ENCODE data around the gene NEK10. TPM values are rescaled to one million over a fixed set of nuclear protein-coding genes. Genes with fewer than 3 reads are reported as not detected.

NEK10 gene
- total RNA-seq, 1 donor from 2014 or later = 15.1 TPM

DNA sequence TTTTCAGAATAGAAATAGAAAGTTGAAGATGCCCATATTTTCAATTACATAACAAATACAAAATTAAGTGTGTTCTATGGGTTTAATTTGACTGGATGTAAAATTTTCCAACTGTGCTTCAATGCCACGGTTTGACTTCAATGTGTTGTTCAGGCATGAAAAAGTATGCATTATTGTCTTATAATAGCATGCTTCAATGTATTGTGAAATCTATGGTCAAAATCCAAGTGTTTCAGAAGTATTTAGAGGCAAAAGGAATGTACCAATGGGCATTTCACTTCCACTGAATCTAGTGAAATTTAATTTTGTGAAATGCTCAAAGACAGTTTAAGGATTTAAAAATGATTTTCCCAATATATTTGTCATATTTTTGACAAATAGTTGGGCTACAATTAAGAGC is 16.0 kb downstream of the NEK10 start:
- Histone ChIP-seq H3K27me3 (ENCODE audit: control insufficient read depth in 3 of 3, insufficient read depth in 3 of 3, low read length in 3 of 3) (no peaks in the 10 kb centered on the region), H3K4me1 (ENCODE audit: control insufficient read depth in 3 of 3, insufficient read depth in 3 of 3, low read length in 3 of 3) (peaks cover 0 to 10% (median 5%) of the 10 kb centered on the region in 3 donors), H3K4me3 (ENCODE audit: low read length in 3 of 3) (no peak overlapping the region), H3K36me3 (ENCODE audit: control insufficient read depth in 3 of 3, insufficient read depth in 3 of 3, low read length in 3 of 3) (no peaks in the 10 kb centered on the region), H3K27ac (ENCODE audit: low read depth, low read length) (no peak overlapping the region), H3K9me3 (ENCODE audit: control insufficient read depth in 3 of 3, low read length in 3 of 3) (no peaks in the 10 kb centered on the region), H3K9ac (ENCODE audit: low read depth in 1 of 3, low read length in 3 of 3) (no peak overlapping the region)

DNA sequence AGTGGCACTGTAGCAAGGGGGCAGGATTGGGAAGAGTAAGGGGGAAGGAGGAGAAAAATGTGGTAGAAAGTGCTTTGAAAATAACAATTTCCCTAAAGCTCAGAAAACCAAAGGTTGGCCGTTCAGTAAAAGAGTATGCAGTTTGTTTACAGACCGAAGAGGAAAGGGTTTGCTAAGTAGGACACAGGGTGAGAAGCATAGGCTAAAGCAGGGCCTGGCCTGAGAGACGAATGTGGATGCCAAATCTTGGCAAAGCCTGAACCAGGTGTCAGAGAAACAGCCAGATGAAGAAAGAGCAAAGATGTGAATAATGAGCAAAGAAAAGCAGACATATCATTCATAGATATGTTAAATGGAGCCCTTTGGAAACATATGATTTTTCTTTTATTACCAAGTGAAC is 17.1 kb downstream of the NEK10 start:
- Histone ChIP-seq H3K9ac (ENCODE audit: low read depth in 1 of 3, low read length in 3 of 3) (peak overlapping the region in 1 of 3 donors; percentile 17), H3K9me3 (ENCODE audit: control insufficient read depth in 3 of 3, low read length in 3 of 3) (no peaks in the 10 kb centered on the region), H3K36me3 (ENCODE audit: control insufficient read depth in 3 of 3, insufficient read depth in 3 of 3, low read length in 3 of 3) (no peaks in the 10 kb centered on the region), H3K4me3 (ENCODE audit: low read length in 3 of 3) (peak overlapping the region in 1 of 3 donors; percentile 17), H3K4me1 (ENCODE audit: control insufficient read depth in 3 of 3, insufficient read depth in 3 of 3, low read length in 3 of 3) (peaks cover 0 to 10% (median 5%) of the 10 kb centered on the region in 3 donors), H3K27me3 (ENCODE audit: control insufficient read depth in 3 of 3, insufficient read depth in 3 of 3, low read length in 3 of 3) (no peaks in the 10 kb centered on the region), H3K27ac (ENCODE audit: low read depth, low read length) (peak overlapping the region; percentile 55)

DNA sequence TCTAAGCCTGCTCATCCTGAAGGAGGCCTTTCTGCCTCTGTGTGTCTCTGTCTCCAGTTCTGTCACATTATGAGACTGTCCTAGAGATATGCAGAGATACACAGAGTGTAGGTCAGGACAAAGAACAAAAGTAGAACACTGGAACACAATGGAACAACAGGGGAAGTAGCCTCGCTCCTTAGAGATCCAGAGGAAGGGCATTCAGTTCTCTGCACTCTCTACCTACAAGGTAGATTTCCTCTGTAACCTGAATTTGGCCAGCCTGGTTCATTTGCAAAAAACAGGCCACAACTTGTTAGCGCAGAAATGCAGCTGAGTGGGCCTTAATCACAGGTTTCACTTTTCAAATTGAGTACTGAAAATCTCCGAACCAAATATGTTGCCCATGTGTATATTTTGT is 19.4 kb downstream of the NEK10 start:
- peak overlapping the region in 1 of 3 donors; percentile 6 for H3K4me3 ChIP-seq (ENCODE audit: low read length in 3 of 3)
- H3K4me1 ChIP-seq (ENCODE audit: control insufficient read depth in 3 of 3, insufficient read depth in 3 of 3, low read length in 3 of 3) = peaks cover 0 to 14% (median 8%) of the 10 kb centered on the region in 3 donors
- H3K36me3 ChIP-seq (ENCODE audit: control insufficient read depth in 3 of 3, insufficient read depth in 3 of 3, low read length in 3 of 3) = no peaks in the 10 kb centered on the region
- H3K27me3 ChIP-seq (ENCODE audit: control insufficient read depth in 3 of 3, insufficient read depth in 3 of 3, low read length in 3 of 3) = no peaks in the 10 kb centered on the region
- no peaks in the 10 kb centered on the region for H3K9me3 ChIP-seq (ENCODE audit: control insufficient read depth in 3 of 3, low read length in 3 of 3)
- H3K9ac ChIP-seq (ENCODE audit: low read depth in 1 of 3, low read length in 3 of 3) = peak overlapping the region in 1 of 3 donors; percentile 25
- peak overlapping the region; percentile 3 for H3K27ac ChIP-seq (ENCODE audit: low read depth, low read length)

DNA sequence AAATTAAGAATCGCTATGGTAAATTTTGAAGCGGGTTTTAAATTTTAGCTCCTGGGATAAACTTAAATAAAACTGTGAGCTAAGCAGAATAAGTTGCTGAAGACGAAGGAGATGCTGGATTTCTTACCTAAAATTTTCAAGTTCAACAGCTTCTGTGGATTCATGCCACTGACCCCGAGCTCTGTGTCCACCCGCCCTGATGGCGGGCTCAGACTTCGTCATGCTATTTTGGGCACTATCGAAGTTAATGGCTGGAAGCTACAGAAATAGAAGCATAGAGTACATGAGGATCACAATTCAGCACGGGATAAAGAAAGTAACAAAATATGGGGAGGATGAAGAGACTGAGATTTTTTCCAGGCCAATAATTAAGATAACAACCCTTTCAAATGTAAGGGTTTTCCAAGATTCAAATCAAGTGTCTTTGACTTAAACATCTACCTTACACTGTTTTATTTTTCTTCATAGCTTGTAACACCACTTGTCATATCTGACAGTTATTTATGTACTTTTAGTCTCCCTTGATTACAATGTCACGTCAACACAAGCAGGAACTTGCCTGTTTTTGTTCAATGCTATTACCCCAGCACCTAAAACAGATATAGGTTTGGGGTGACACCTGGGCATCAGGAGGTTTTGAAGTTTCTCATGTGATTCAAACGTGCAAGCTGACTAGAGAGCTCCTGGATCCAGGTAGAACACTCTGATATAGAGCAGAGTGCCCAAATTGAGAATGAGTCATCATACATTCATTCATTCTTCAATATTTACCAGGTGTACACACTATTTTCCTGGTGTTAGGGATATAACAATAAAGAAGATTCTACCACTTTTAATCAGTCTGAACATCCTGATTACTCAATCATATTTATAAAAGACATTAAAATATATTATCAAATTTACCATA is 23.0 kb downstream of the NEK10 start:
- Histone ChIP-seq H3K36me3 (ENCODE audit: control insufficient read depth in 3 of 3, insufficient read depth in 3 of 3, low read length in 3 of 3) (no peaks in the 10 kb centered on the region), H3K4me3 (ENCODE audit: low read length in 3 of 3) (peak overlapping the region; percentile 37 to 71 (median 55)), H3K27ac (ENCODE audit: low read depth, low read length) (peak overlapping the region; percentile 84), H3K9ac (ENCODE audit: low read depth in 1 of 3, low read length in 3 of 3) (peak overlapping the region; percentile 27 to 74 (median 66)), H3K4me1 (ENCODE audit: control insufficient read depth in 3 of 3, insufficient read depth in 3 of 3, low read length in 3 of 3) (peaks cover 0 to 4% (median 3%) of the 10 kb centered on the region in 3 donors), H3K27me3 (ENCODE audit: control insufficient read depth in 3 of 3, insufficient read depth in 3 of 3, low read length in 3 of 3) (no peaks in the 10 kb centered on the region), H3K9me3 (ENCODE audit: control insufficient read depth in 3 of 3, low read length in 3 of 3) (no peaks in the 10 kb centered on the region)

DNA sequence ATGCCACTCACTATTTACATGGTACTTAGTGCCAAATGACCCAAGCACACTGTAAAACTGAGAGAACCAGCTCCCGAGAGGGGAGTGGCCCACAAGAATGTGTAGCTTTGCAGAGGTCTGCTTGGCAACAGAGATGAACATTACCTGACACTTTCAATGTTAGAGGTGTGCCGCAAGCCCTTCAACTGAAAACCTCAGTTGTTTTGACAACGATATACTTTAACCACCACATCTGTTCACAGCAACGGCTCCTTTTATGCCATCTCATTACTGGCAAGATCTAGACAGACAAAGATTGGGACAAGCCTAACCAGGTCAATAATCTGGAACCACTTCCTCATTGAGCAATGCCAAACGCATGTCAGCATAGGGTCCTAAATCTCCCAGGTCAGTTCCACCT is 23.7 kb downstream of the NEK10 start:
- peak overlapping the region; percentile 84 for H3K27ac ChIP-seq (ENCODE audit: low read depth, low read length)
- H3K4me3 ChIP-seq (ENCODE audit: low read length in 3 of 3) = peak overlapping the region; percentile 37 to 71 (median 55)

DNA sequence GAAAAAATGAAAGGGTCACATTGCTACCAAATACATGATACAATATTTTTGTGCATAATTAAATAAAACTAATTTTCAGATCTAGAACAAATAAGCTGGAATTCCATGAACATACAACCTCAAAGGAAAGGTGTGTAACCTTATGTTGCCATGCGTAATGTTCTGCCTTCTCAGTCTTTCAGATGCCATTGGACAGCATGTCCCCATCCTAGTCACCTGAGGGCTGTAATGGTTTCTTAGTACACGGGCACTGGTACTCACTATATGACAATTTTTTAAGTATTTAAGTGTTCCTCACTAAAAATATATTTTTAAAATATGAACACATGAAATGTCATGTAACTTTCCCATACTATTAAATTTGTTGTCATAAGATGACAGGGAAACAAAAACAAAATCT is 24.1 kb downstream of the NEK10 start:
- H3K4me3 ChIP-seq (ENCODE audit: low read length in 3 of 3) = peak overlapping the region in 1 of 3 donors; percentile 71
- no peaks in the 10 kb centered on the region for H3K27me3 ChIP-seq (ENCODE audit: control insufficient read depth in 3 of 3, insufficient read depth in 3 of 3, low read length in 3 of 3)
- peak overlapping the region; percentile 84 for H3K27ac ChIP-seq (ENCODE audit: low read depth, low read length)
- peaks cover 0 to 4% (median 3%) of the 10 kb centered on the region in 3 donors for H3K4me1 ChIP-seq (ENCODE audit: control insufficient read depth in 3 of 3, insufficient read depth in 3 of 3, low read length in 3 of 3)
- peak overlapping the region in 2 of 3 donors; percentile 66 to 74 for H3K9ac ChIP-seq (ENCODE audit: low read depth in 1 of 3, low read length in 3 of 3)
- no peaks in the 10 kb centered on the region for H3K36me3 ChIP-seq (ENCODE audit: control insufficient read depth in 3 of 3, insufficient read depth in 3 of 3, low read length in 3 of 3)
- no peaks in the 10 kb centered on the region for H3K9me3 ChIP-seq (ENCODE audit: control insufficient read depth in 3 of 3, low read length in 3 of 3)

More for the DNA sequence above, 23.7 kb downstream of the NEK10 start:
- Histone ChIP-seq H3K9ac (ENCODE audit: low read depth in 1 of 3, low read length in 3 of 3) (peak overlapping the region; percentile 27 to 74 (median 66)), H3K36me3 (ENCODE audit: control insufficient read depth in 3 of 3, insufficient read depth in 3 of 3, low read length in 3 of 3) (no peaks in the 10 kb centered on the region), H3K9me3 (ENCODE audit: control insufficient read depth in 3 of 3, low read length in 3 of 3) (no peaks in the 10 kb centered on the region), H3K27me3 (ENCODE audit: control insufficient read depth in 3 of 3, insufficient read depth in 3 of 3, low read length in 3 of 3) (no peaks in the 10 kb centered on the region), H3K4me1 (ENCODE audit: control insufficient read depth in 3 of 3, insufficient read depth in 3 of 3, low read length in 3 of 3) (peaks cover 0 to 4% (median 3%) of the 10 kb centered on the region in 3 donors)

DNA sequence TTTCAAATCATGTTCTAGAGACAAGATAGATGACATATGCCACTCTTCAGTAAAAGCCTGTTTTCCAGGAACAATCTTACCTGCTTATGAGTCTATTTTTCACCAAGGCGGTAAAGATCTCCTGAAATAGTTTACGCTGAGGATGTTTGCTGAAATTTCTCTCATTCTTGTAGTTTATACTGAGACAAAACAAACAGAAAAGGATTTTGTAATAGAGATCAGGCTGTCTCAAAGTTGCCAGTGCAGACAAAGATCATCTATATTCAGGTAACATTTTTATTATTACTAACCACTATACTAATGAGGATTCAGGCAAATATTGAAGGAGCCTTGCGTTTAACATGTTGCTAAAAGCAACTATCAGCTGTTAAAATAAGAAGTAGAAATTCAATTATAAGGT is 25.0 kb downstream of the NEK10 start:
- peak overlapping the region; percentile 46 for H3K27ac ChIP-seq (ENCODE audit: low read depth, low read length)
- H3K9me3 ChIP-seq (ENCODE audit: control insufficient read depth in 3 of 3, low read length in 3 of 3) = no peaks in the 10 kb centered on the region
- no peaks in the 10 kb centered on the region for H3K36me3 ChIP-seq (ENCODE audit: control insufficient read depth in 3 of 3, insufficient read depth in 3 of 3, low read length in 3 of 3)
- H3K4me3 ChIP-seq (ENCODE audit: low read length in 3 of 3) = no peak overlapping the region
- H3K27me3 ChIP-seq (ENCODE audit: control insufficient read depth in 3 of 3, insufficient read depth in 3 of 3, low read length in 3 of 3) = no peaks in the 10 kb centered on the region
- H3K4me1 ChIP-seq (ENCODE audit: control insufficient read depth in 3 of 3, insufficient read depth in 3 of 3, low read length in 3 of 3) = peaks cover 0 to 4% (median 3%) of the 10 kb centered on the region in 3 donors
- no peak overlapping the region for H3K9ac ChIP-seq (ENCODE audit: low read depth in 1 of 3, low read length in 3 of 3)

DNA sequence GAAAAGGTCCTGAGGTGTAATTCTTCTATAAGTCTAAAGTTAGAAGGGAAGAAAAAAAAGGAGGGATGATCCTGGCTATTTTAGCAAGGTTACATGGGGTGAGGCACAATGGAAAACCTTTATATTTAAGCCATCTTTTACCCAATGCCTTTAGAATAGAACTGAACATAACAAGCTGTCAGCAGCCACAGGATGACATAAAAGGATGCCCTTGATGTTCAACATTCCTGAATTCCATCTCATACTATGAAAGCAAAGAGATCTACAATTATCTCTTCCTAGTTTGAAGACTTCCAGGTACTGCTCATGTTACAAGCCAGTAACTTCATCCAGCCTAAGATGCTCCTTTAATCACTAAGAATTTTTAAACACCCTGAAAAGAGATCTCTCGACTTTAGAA is 26.9 kb downstream of the NEK10 start:
- no peaks in the 10 kb centered on the region for H3K27me3 ChIP-seq (ENCODE audit: control insufficient read depth in 3 of 3, insufficient read depth in 3 of 3, low read length in 3 of 3)
- peak overlapping the region in 1 of 3 donors; percentile 17 for H3K9ac ChIP-seq (ENCODE audit: low read depth in 1 of 3, low read length in 3 of 3)
- H3K4me3 ChIP-seq (ENCODE audit: low read length in 3 of 3) = no peak overlapping the region
- no peaks in the 10 kb centered on the region for H3K9me3 ChIP-seq (ENCODE audit: control insufficient read depth in 3 of 3, low read length in 3 of 3)
- peak overlapping the region; percentile 21 for H3K27ac ChIP-seq (ENCODE audit: low read depth, low read length)
- peaks cover 0 to 4% (median 3%) of the 10 kb centered on the region in 3 donors for H3K4me1 ChIP-seq (ENCODE audit: control insufficient read depth in 3 of 3, insufficient read depth in 3 of 3, low read length in 3 of 3)
- no peaks in the 10 kb centered on the region for H3K36me3 ChIP-seq (ENCODE audit: control insufficient read depth in 3 of 3, insufficient read depth in 3 of 3, low read length in 3 of 3)

DNA sequence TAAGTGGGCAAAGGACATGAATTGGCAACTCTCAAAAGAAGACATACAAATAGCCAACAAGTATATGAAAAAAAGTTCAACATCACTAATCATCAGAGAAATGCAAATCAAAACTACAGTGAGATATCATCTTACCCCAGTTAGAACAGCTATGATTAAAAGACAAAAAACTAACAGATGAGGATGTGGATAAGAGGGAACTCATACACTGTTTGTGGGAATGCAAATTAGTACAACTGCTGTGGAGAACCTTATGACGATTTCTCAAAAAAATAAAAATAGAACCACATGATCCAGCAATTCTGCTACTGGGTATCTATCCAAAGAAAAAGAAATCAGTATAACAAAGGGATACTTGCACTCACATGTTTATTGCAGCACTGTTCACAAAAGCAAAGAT is 28.6 kb downstream of the NEK10 start:
- Histone ChIP-seq H3K27ac (ENCODE audit: low read depth, low read length) (no peak overlapping the region), H3K9ac (ENCODE audit: low read depth in 1 of 3, low read length in 3 of 3) (no peak overlapping the region), H3K4me1 (ENCODE audit: control insufficient read depth in 3 of 3, insufficient read depth in 3 of 3, low read length in 3 of 3) (no peaks in the 10 kb centered on the region), H3K36me3 (ENCODE audit: control insufficient read depth in 3 of 3, insufficient read depth in 3 of 3, low read length in 3 of 3) (no peaks in the 10 kb centered on the region), H3K9me3 (ENCODE audit: control insufficient read depth in 3 of 3, low read length in 3 of 3) (no peaks in the 10 kb centered on the region), H3K27me3 (ENCODE audit: control insufficient read depth in 3 of 3, insufficient read depth in 3 of 3, low read length in 3 of 3) (no peaks in the 10 kb centered on the region), H3K4me3 (ENCODE audit: low read length in 3 of 3) (no peak overlapping the region)

DNA sequence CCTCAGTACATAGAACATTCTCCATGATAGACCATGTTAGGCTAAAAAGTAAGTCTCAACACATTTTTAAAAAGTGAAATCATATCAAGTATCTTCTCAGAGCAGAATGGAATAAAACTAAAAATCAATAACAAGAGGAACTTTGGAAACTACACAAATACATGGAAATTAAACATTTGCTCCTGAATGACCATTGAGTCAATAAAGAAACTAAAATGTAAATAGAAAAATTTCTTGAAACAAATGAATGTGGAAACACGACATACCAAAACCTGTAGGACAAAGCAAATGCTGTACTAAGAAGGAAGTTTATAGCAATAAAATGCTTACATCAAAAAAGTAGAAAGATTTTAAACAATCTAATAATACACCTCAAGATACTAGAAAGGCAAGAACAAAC is 33.6 kb downstream of the NEK10 start:
- H3K9ac ChIP-seq (ENCODE audit: low read depth in 1 of 3, low read length in 3 of 3) = no peak overlapping the region
- H3K9me3 ChIP-seq (ENCODE audit: control insufficient read depth in 3 of 3, low read length in 3 of 3) = no peaks in the 10 kb centered on the region
- no peaks in the 10 kb centered on the region for H3K36me3 ChIP-seq (ENCODE audit: control insufficient read depth in 3 of 3, insufficient read depth in 3 of 3, low read length in 3 of 3)
- peaks cover 6 to 11% (median 10%) of the 10 kb centered on the region in 3 donors for H3K4me1 ChIP-seq (ENCODE audit: control insufficient read depth in 3 of 3, insufficient read depth in 3 of 3, low read length in 3 of 3)
- no peak overlapping the region for H3K27ac ChIP-seq (ENCODE audit: low read depth, low read length)
- H3K4me3 ChIP-seq (ENCODE audit: low read length in 3 of 3) = no peak overlapping the region
- no peaks in the 10 kb centered on the region for H3K27me3 ChIP-seq (ENCODE audit: control insufficient read depth in 3 of 3, insufficient read depth in 3 of 3, low read length in 3 of 3)
